Stimulated activated naive CD4-positive, alpha-beta T cell (primary cell): ENCODE results near the gene LGALS1.

Source experiments
- DNase-seq, 6 experiments: peaks; one replicate each; lab custom pipeline; 2025; lab: John Stamatoyannopoulos, UW

The LGALS1 gene

DNA sequence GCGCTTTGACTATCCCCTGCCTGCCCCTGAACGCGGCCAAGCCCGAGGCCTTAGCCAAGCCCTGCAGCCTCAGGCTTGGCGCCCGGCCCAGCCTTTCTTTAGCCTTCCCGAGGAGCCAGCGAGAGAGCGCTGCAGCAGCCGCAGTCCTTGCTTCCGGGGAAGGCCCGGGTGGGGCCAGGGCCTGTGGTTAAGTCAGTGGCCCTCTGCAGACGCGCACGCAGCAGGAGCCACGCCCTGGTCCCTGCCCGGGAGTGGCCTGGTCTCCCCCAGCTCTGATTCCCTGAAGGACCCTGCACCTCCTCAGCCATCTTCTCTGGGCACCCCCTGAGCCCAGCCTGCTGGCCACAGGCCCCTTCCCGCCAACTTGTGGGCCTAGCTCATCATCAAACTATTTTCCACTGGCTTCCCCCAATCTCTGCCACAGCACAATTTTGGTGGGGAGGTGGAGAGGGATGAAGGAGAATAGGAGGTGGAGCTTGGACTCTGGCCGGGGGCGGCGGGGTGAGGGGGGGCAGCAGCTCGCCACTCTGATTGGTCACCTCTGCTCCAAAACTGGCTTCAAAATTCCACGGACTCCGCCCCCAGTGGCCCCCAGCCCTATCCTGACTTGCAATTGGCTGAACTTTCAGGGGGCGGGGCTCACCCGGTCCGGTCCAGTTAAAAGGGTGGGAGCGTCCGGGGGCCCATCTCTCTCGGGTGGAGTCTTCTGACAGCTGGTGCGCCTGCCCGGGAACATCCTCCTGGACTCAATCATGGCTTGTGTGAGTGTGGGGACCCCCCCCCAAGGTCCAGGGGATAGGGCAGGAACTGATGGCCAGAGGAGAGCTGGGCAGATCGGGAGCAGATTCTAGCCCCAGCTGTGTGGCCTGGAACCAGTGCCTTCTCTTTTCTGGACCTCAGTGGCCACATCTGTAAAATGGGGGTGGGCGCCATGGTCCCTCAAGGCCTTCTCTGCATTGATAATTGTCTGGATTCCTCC lies at the start of gene LGALS1:
LGALS1 (plus strand) TSS at position 686 of the 979 bp plus-strand sequence; CDS start at position 753, 67 bp downstream.
- DNase-seq: peak; percentile 25 to 62 (median 34)

DNA sequence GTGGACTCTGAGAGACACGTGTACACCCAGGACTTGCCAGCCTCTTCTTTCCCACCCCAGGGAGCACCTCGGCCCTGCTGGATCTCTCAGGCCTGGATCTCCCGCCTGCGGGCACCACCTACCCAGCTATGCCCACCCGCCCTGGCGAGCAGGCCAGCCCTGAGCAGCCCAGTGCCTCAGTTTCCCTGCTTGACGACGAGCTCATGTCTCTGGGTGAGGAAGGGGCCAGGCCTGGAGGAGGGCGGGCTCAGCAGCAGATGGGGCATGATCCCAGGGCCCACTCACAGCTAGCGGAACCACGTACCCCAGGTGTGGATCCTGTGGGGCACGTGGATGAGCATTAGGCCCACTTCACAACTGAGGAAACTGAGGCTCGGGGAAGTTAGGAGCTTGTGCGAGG lies 49.7 kb upstream of the LGALS1 start:
- no peak for DNase-seq

DNA sequence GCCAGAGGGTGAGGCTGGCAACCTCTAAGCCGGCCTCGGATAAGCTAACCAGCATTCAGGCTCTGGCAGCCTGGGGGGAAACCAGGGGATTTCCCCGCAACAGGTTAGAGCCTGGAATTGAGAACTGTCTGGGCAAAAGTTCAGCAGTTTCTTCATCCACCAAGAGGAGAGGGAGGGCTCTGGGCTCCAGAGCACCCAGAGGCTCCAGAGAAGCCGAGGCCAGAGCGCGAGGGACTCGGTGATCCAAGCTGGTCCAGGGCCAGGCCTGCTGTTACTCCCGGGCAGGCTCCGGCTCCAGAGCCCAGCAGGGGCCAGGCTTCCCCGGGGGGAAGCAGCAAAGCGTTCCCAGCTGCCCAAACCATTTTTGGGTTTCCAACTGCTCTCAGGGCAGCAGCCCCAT lies 49.3 kb upstream of the LGALS1 start:
- DNase-seq: no peak

DNA sequence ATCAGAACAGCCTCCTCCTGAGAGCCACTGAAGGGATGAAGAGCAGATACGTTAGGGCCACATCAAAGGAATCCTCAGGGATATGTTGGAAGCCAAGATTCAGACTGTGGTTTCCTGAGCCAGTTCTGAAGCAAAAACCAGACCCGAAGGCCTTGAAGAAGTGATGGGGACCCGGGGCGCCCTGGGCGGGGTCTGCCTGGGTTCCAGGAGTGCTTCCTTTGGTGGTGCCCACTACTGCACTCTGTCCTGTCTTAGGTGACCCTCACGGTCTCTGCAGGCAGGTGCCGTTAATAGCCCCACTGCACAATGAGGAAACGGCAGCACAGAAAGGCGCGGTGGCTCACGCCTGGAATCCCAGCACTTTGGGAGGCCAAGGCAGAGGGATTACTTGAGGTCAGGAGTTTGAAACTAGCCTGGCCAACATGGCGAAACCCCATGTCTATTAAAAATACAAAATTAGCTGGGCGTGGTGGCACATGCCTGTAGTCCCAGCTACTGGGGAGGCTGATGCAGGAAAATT lies 48.8 kb upstream of the LGALS1 start:
- DNase-seq: no peak

DNA sequence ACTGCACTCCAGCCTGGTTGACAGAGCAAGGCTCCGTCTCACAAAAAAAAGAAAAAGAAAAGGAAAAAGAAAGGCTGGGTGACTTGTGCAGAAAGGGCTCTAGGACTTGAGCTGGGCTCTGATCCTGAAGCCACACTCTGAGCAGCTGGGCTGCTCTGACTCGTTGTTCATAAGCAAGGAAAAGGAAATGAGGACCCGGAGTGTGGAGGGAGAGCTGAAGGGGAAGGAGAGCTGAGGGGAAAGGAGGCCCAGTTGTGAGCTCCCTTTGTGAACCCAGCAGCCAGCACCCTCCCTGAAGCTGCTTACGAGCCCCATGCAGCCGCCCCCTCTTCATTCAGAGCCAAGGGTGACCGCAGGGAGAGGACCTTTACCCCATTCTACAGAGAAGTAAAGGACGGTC lies 48.3 kb upstream of the LGALS1 start:
- DNase-seq: peak in 1 of 6 experiments; percentile 67

DNA sequence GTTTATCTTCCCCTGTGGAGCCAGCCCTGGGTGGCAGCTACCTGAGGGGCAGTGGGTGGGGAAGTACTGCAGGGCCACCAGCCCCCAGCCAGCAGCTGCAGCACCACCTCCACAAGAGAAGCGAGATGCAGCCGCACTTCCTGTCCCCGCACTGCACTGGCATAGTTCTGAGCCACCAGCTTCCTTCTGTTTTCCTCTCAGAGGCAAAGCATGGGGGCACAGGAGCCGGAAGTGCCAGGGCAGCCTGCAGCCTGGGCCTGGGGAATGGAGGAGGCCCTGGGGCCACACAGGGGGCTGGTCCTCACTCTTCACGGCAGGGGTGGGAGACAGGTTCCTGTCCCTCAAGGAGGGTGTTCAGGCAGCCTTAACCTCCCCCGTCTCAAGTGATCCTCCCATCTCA lies 47.9 kb upstream of the LGALS1 start:
- DNase-seq: peak; percentile 40 to 71 (median 60)

DNA sequence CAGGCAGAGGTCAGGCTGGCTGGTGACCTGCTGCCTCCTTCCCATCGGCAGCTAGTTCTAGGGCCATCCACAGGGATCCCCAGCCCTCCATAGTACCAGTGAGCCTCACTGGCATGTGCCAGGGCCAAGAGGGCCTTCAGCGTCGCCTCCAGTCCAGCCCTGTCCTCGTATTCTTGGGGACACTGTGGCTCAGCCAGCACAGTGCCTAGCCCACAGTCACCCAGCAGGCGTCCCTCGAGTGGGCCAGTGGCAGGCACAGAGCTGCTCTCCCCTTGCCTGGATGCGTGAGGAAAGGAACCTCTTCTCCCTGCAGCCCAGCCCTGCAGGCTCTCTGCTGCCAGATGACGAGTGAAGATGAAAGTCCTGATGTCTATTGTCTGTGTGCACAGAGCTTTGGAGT lies 46.6 kb upstream of the LGALS1 start:
- DNase-seq: no peak

DNA sequence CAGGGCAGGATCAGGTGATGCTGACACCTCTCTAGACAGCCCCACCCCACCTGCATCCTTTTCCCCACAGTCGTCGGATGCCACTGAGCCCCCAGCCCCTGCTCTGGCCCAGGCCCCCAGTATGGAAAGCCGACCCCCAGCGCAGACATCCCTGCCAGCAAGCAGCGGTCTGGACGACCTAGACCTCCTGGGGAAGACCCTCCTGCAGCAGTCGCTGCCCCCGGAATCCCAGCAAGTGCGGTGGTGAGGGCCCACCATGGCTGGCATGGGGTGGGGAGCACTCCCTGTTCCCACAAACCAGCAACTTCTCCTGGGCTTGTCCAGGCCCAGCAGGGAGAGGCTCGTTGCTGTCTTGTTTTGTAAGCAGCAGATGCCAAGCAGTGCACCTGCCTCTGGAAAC lies 45.5 kb upstream of the LGALS1 start:
- no peak for DNase-seq

DNA sequence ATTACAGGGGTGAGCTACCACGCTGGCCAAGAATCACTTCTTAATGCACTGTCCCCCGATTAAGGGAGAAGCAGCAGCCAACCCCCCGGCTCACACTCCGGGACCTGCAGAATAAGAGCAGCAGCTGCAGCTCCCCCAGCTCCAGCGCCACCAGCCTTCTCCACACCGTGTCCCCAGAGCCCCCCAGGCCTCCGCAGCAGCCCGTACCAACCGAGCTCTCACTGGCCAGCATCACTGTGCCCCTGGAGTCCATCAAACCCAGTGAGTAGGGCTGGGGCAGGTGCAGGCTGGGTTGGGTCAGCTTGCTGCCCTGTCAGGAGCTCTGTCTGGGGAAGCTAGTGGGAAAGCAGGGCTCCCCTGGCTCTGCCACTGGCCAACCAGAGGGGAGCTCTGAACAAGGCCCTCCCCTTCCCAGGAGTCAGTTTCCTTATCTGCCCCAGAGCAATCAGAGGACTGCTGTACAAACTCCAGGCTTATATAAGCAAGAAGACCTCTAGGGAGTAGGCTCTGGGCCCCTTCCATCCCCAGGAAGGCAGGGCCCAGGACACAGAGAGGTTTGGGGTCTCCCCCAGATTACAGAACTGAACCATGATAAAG lies 44.5 kb upstream of the LGALS1 start:
- no peak for DNase-seq

DNA sequence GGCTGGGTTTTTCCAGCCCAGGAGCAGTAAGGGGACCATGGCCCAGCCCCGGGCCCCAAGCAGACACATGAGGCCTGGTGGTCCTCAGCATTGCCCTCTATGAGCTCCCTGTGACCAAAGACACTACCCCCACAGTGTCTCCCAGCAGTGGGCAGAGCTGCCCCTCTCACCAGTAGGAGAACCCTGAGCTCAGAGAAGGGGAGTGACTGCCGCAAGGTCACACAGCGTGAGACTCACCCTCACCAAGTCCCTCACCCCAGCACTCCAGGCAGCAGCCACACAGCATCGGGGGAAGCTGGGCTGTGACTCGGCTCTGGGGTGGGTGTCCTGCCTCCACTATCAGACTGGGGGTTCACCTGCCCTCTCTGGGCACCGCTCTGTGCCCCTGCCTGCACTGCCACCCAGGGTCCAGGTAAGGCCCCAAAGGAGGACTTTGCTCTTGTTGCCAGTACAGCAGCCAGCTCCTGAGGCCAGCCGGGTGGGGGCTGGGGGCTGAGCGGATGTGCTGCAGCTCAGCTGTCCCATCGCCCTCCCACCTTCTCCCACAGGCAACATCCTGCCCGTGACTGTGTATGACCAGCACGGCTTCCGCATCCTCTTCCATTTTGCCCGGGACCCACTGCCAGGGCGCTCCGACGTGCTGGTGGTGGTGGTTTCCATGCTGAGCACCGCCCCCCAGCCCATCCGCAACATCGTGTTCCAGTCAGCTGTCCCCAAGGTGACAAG lies 43.8 kb upstream of the LGALS1 start:
- DNase-seq: no peak

DNA sequence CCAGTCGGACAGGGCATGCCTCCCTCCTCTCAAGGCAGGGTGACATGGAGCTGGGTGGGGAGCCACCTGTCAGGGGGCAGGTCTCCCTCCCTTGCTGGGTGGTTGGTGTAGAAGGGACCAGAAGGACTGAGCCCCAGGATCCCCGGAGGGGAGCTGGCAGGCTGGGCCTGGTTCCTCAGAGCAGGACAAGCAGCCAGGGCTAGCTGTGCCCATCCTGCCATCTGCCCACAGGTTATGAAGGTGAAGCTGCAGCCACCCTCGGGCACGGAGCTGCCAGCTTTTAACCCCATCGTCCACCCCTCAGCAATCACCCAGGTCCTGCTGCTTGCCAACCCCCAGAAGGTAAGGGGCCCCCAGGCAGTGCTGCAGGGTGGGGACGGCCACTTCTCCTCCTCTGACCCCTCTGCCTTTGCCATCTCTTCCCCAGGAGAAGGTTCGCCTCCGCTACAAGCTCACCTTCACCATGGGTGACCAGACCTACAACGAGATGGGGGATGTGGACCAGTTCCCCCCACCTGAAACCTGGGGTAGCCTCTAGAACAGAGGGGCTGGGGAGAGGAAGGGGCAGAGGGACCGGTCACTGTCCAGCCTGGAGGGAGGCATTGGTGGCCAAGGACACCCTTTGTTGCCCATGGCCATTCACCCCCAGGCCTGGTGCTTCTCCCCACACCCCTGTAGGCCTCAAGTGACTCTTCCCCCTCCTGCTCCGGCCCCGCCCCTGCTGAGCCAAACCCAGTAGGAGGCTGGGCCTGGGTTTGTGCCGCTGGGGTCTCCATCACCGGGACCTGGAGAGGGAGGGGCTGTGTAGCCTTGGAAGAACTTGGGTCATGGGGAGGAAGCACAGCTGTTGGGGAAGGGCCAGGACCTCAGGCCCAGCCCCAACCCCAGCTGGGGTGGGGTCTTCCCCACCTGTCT lies 43.0 kb upstream of the LGALS1 start:
- no peak for DNase-seq

DNA sequence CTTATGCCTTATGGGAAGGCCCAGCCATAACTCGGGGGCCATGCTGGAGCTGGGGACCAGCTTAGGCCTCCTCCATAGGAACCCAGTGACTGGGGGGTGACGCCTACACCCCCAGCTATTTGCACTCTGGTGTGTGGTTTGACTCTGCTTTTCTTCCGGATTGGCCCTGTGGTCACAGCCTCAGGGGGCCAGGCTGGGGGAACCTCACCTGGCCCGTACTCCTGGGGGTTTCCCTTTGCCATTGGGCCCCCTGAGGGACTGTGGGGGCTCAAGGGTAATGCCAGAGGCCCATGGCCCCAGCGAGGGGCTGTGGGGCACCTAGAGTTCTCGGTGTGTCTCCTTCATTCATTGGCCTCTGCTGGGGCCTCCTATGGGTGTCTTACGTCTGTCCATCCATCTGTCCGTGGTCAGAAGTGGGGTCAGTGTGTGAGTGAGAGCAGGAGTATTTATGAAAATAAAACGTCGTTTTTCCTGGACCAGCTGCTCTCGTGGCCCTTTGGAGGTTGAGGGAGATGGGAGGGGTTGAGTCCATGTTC lies 42.3 kb upstream of the LGALS1 start:
- DNase-seq: no peak

DNA sequence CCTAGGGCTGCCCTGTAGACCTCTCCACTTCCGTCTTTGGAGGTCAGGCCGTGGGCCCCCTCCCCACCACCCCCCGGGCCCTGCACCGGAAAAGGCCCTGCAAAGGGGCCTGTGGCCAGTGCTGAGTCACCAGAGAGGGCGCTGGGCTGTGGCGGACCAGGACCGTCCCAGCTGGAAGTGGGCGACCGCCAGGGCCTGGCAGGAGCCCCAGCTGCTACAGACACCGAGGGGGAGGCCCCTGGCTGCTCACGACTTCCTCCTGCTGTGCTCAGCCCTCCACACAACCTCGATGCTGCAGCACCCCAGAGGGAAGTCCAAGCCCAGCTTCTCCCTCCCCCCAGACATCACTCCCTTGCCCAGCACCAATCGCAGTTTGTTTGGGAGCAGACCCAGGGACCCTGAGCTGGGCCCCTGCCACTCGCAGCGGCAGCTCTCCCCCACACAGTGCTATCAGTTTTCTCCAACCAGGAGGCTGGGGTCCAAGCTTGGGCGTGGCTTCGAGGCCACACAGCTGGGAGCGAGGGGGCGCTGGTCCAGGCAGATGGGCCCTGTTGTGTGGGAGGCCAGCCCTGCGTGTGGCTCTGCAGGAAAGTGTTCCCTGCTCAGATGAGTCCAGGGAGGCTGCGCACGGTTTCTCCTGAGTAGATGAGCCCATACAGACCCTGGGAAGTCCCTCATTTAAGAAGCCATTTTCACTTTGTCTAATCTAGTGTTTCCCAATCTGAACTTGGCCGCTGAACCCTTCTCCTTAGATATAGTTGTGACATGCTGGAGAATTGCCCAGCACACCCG lies 41.6 kb upstream of the LGALS1 start:
- peak in 3 of 6 experiments; percentile 13 to 35 (median 18) for DNase-seq

DNA sequence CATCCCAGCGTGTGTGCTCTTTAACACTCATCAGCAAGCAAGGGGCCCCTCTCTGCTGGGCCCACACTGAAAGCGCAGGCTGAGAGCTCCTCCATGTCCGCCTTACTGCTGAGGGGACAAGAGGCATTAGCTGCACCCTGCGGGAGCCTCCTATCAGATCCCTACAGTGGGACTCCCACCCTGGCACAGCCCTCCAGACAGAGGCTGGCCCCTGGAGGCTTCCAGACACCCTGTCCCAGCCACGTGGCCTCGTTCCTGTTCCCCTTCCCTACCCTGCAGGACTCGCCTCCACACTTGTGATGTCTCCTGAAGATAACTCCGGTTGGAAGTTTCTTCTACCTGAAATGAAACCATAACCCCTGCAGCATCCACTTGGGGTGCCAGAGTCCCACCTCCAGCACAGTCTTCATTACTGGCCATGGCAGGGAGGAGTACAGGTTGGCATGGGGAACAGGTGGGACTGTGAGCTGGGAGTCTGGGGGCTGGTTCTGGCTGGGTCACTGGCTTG lies 41.0 kb upstream of the LGALS1 start:
- peak in 1 of 6 experiments; percentile 15 for DNase-seq

DNA sequence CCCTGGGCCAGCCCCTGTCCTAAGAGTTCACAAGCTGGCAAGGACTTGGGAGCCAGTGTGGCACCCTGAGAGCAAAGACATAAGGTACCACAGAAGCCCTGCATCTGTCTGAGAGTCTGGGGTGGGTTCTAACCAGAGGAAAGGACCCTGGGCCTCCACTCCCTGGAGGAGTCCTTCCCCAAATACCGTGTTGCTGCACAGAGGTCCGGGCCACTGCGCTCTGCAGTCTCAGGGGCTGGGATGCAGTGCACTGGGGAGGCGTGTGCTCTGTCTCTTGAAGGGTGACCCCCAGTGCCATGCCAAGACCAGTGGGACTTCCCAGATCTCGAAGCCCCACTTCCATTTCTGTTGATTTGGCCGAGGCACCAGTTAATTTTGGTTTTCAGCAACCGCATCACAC lies 40.3 kb upstream of the LGALS1 start:
- no peak for DNase-seq

DNA sequence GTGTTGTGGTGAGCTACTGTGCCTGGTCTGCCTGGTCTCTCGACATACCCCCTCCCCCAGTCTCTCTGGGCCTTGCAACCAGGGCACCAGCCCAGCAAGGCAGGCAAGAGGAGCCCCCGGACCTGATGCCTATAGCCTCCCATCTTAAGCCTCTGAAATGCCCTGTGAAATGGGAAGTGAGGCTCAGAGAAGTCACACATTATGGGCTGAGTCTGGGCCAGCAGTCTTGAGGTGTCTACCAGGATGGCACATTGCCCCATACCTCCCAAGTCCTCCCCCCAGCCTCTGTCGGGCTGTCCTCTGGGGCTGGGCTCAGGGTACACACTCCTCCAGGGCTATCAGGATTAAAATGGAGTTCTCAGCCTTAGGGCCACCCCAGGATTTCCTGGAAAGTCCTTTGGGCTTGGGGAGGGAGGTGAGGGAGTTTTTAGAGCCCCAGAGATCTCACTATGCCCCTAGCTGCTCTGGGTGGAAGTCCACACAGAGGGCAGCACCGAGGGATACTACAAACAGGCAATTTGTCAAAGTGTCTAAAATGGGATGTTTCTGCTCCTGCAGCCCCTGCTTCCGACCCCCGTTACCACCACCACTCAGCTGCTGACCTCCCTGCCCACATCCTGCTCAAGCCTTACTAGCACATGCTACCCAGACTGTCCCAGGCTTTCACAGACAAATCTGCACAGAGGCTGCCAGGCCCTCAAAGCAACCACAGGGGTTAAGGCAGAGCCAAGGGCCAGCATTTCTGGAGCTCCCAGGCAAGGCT lies 39.1 kb upstream of the LGALS1 start:
- peak in 1 of 6 experiments; percentile 19 for DNase-seq

DNA sequence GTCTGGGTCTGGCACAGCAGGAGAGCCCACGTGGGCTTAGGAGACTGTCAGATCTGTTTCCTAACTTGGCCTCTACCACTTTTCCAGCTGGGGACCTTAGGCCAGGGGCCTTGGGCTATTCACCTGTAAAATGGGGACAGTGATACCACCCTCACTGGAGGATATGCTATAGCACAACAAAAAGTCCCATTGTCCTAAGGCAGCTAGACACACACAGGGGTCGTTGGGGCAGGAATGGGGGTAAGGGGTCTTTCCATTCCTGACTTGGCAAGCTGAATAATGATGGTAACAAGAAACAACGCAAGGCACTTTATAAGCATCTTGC lies 38.5 kb upstream of the LGALS1 start:
- DNase-seq: no peak

DNA sequence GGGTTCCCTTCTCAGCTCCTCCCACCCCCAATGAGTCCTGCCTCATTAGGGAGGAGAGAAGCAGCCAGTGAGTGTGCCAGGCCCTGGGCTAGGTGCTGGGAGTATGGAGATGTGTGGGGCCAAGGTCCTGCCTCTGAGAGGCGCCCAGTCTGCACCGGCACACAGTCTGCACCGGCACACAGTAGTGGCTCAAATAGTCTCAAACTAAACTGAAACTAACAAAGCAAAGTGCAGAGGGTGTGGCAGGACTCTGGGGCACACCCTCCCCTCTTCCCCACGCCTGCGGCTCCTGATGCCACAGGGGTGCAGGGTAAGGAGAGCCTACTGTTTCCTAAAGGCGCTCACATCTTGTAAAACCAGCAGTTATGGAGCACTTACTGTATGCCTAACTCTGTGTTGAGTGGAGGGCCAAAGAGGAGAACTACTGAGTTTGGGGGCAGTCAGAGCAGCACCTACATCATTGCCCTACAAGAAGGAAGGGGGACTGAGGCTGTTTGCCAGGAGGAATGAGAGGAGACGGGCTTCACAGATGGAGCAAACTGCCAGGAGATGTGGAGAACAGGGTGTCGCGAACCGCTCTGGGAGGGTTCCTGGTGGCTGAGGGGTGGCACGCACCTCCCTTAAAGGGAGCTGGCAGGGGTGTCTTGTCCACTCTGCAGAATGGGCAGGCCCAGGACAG lies 36.9 kb upstream of the LGALS1 start:
- DNase-seq: peak in 4 of 6 experiments; percentile 26 to 42 (median 34)
